ENCODE measurements around the gene OR10H1.
"Not testable (repeated sequence)": the region's sequence is repeated elsewhere in the genome, so short reads cannot be mapped to it uniquely, and the experiment has no call there.

- TF ChIP-seq ARID1B (IDR thresholded peaks at IDR 0.05); ZNF384 (IDR thresholded peaks at IDR 0.05; ENCODE audit: low read depth, low read length); HMG20A (CRISPR knock-in tag; conservative IDR thresholded peaks at IDR 0.05); CTCF (IDR thresholded peaks at IDR 0.05 in 2 of 3, conservative IDR thresholded peaks at IDR 0.05 in 1 of 3; ENCODE audit: insufficient read depth in 2 of 3, low read depth in 1 of 3, low read length in 3 of 3); BRF1 (IDR thresholded peaks at IDR 0.05; ENCODE audit: borderline replicate concordance, extremely low read depth, insufficient read length); NBN (IDR thresholded peaks at IDR 0.05; ENCODE audit: low read depth); POLR3A (IDR thresholded peaks at IDR 0.05; ENCODE audit: borderline replicate concordance, extremely low read depth, insufficient read depth, insufficient read length): not testable (repeated sequence)
These were observed 18.8 kb upstream of the OR10H1 start for GRCh38 chr19:15834232-15834631.
